PC-3 (cell line): ENCODE data around the gene RBFOX2. TPM values are rescaled to one million over a fixed set of nuclear protein-coding genes. Genes with fewer than 3 reads are reported as not detected.

Experiments used
- ATAC-seq: fragments of 200-7000 bp; cut with Tn5 transposase; 2 replicates; pipeline ENCODE4 v1.9.1; 2020; ENCODE audit warnings: mild to moderate bottlenecking, moderate library complexity
- BruUV-seq: library from RNA; stranded (reverse); fragments of 400-500 nt; replicated peaks from 2 replicates; lab custom pipeline; 2021; lab: Mats Ljungman, UMichigan
- CTCF ChIA-PET: fragments of 300-600 bp; sonication (Branson Sonifier 250); formaldehyde crosslinking; loops from one replicate; lab custom pipeline; 2022; ENCODE audit warnings: antibody characterized with exemption; lab: Charles Lee
- POLR2A ChIA-PET: fragments of 300-600 bp; sonication (Branson Sonifier 250); formaldehyde crosslinking; loops from one replicate; lab custom pipeline; 2022; ENCODE audit warnings: antibody characterized with exemption; ENCODE audit not compliant: unreplicated experiment; lab: Charles Lee
- DNase-seq: peaks from one replicate; pipeline ENCODE4 v3.0.0-alpha.2; 2015
- H2AFZ ChIP-seq: fragments of 300-600 bp; sonication (generic); 2 replicates; pipeline ENCODE4 v1.6.0; 2016; ENCODE audit warnings: antibody characterized with exemption, low read length
- H3F3A ChIP-seq: fragments of 300-600 bp; sonication (generic); one replicate; pipeline ENCODE4 v1.6.0; 2017; ENCODE audit warnings: antibody characterized with exemption, low read length, control low read depth, mild to moderate bottlenecking; ENCODE audit not compliant: unreplicated experiment
- H3K27ac ChIP-seq: fragments of 300-600 bp; sonication (generic); 2 replicates; pipeline ENCODE4 v1.5.1; 2016; ENCODE audit warnings: mild to moderate bottlenecking, low read length
- H3K27me3 ChIP-seq: fragments of 300-600 bp; sonication (generic); 2 replicates; pipeline ENCODE4 v1.6.1; 2016; ENCODE audit warnings: low read length, mixed read lengths
- H3K36me3 ChIP-seq: fragments of 300-600 bp; sonication (generic); 2 replicates; pipeline ENCODE4 v1.6.1; 2016; ENCODE audit warnings: low read depth, mixed run types, low read length, mixed read lengths
- H3K4me1 ChIP-seq: fragments of 300-600 bp; sonication (generic); 2 replicates; pipeline ENCODE4 v1.5.1; 2016; ENCODE audit warnings: low read length; ENCODE audit not compliant: insufficient read depth
- H3K4me2 ChIP-seq: fragments of 300-600 bp; sonication (generic); 2 replicates; pipeline ENCODE4 v1.6.0; 2016; ENCODE audit warnings: low read length
- H3K4me3 ChIP-seq: fragments of 300-600 bp; sonication (generic); 2 replicates; pipeline ENCODE4 v1.5.1; 2016; ENCODE audit warnings: mild to moderate bottlenecking, low read length, mixed read lengths
- H3K79me2 ChIP-seq: fragments of 300-600 bp; sonication (generic); 2 replicates; pipeline ENCODE4 v1.6.1; 2017; ENCODE audit warnings: low read length, mixed read lengths
- H3K9ac ChIP-seq: fragments of 300-600 bp; sonication (generic); 2 replicates; pipeline ENCODE4 v1.6.0; 2016; ENCODE audit warnings: mild to moderate bottlenecking, low read length
- H3K9me2 ChIP-seq: fragments of 300-600 bp; sonication (generic); replicated peaks from 2 replicates; pipeline ENCODE4 v1.6.1; 2016; ENCODE audit warnings: mixed run types, low read length, mixed read lengths
- H3K9me3 ChIP-seq: fragments of 300-600 bp; sonication (generic); 2 replicates; pipeline ENCODE4 v1.6.1; 2016; ENCODE audit warnings: low read length, mixed read lengths
- H4K20me1 ChIP-seq: fragments of 300-600 bp; sonication (generic); 2 replicates; pipeline ENCODE4 v1.6.1; 2016; ENCODE audit warnings: low read length, mixed read lengths
- CTCF ChIP-seq: fragments of 300-600 bp; sonication (generic); conservative IDR thresholded peaks from 2 replicates; pipeline ENCODE4 v1.5.1; 2017; ENCODE audit warnings: antibody characterized with exemption, low read depth, mild to moderate bottlenecking, low read length
- EZH2 ChIP-seq: fragments of 300-600 bp; sonication (generic); IDR thresholded peaks from one replicate; pipeline ENCODE4 v1.6.1; 2017; ENCODE audit warnings: antibody characterized with exemption, mild to moderate bottlenecking, low read length; ENCODE audit not compliant: unreplicated experiment
- EZH2phosphoT487 ChIP-seq: fragments of 300-600 bp; sonication (generic); IDR thresholded peaks from 2 replicates; pipeline ENCODE4 v1.6.1; 2018; ENCODE audit warnings: mild to moderate bottlenecking, antibody characterized with exemption, low read length, borderline replicate concordance
- intact Hi-C: fragments of 100-400 bp; cut with micrococcal nuclease; formaldehyde crosslinking; loops from 2 replicates; pipeline ENCODE4 v1.9.0; 2023
- total RNA-seq: library from RNA; depleted of rRNA; stranded (reverse); fragments of >200 nt; gene quantifications from 2 replicates; pipeline ENCODE4 v1.2.3, GENCODE V29; 2014

Gene RBFOX2
- total RNA-seq, 1 experiment from 2014 or later = 75.1 TPM

GRCh38 chr22:35812600-35812999, 216.0 kb downstream of the RBFOX2 start:
- Histone ChIP-seq H3K27ac (no peak overlapping the region), H3K4me1 (no peaks in the 10 kb centered on the region), H3K9ac (no peak overlapping the region), H3K9me2 (no peaks in the 10 kb centered on the region), H3K27me3 (no peaks in the 10 kb centered on the region), H3F3A (no peaks in the 10 kb centered on the region), H2AFZ (no peak overlapping the region), H3K79me2 (peaks cover 62% of the 10 kb centered on the region), H3K4me3 (no peak overlapping the region), H3K4me2 (no peak overlapping the region), H3K9me3 (no peaks in the 10 kb centered on the region), H3K36me3 (peaks cover 6% of the 10 kb centered on the region), H4K20me1 (no peaks in the 10 kb centered on the region)
- ChIA-PET CTCF (no interaction called here), POLR2A (no interaction called here)
- ATAC-seq (no peak), DNase-seq (no peak)
- TF ChIP-seq EZH2phosphoT487 (no peak), CTCF (no peak), EZH2 (no peak)
- intact Hi-C loops = no loop called here
- no TSS peak for BruUV-seq

GRCh38 chr22:35811670-35812069, 217.0 kb downstream of the RBFOX2 start:
- Histone ChIP-seq H3K36me3 (peaks cover 9% of the 10 kb centered on the region), H3K79me2 (peaks cover 55% of the 10 kb centered on the region), H3K9ac (no peak overlapping the region), H4K20me1 (no peaks in the 10 kb centered on the region), H3K27ac (no peak overlapping the region), H3K4me3 (no peak overlapping the region), H3F3A (no peaks in the 10 kb centered on the region), H3K9me2 (no peaks in the 10 kb centered on the region), H3K27me3 (no peaks in the 10 kb centered on the region), H2AFZ (no peak overlapping the region), H3K4me2 (no peak overlapping the region), H3K9me3 (no peaks in the 10 kb centered on the region), H3K4me1 (no peaks in the 10 kb centered on the region)
- BruUV-seq = no TSS peak
- TF ChIP-seq CTCF = no peak
- no peak for TF ChIP-seq EZH2
- no peak for TF ChIP-seq EZH2phosphoT487
- intact Hi-C loops = no loop called here
- ATAC-seq = no peak
- no peak for DNase-seq
- ChIA-PET POLR2A (no interaction called here), CTCF (no interaction called here)

DNA sequence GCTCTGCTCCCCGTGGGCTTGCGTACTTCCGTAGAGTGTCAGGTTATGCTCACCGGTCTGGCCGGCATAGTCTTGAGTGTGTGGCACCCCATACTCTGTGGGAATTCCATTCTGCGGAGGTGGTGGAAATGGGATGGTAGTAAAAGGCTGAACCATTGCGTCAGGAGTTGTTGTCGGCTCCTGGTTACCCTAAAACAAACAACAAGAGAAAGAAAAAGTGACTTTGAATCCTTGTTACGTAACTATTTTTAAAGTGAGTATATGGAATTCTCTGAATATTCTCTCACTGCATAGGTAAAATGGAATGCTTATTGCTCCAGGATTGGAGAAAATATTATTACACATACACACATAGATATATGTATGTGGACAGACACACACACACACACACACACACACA, 218.8 kb downstream of the RBFOX2 start:
- Histone ChIP-seq H3K9ac (no peak overlapping the region), H3K36me3 (peaks cover 17% of the 10 kb centered on the region), H3K27ac (no peak overlapping the region), H3K4me1 (no peaks in the 10 kb centered on the region), H4K20me1 (no peaks in the 10 kb centered on the region), H2AFZ (no peak overlapping the region), H3K27me3 (no peaks in the 10 kb centered on the region), H3K4me2 (no peak overlapping the region), H3K4me3 (no peak overlapping the region), H3K79me2 (peaks cover 52% of the 10 kb centered on the region), H3F3A (no peaks in the 10 kb centered on the region), H3K9me3 (no peaks in the 10 kb centered on the region), H3K9me2 (no peaks in the 10 kb centered on the region)
- POLR2A ChIA-PET = no interaction called here
- CTCF ChIA-PET = no interaction called here
- DNase-seq = no peak
- intact Hi-C loops = no loop called here
- BruUV-seq = no TSS peak
- TF ChIP-seq CTCF = no peak
- TF ChIP-seq EZH2phosphoT487 = no peak
- no peak for TF ChIP-seq EZH2
- ATAC-seq = no peak
